Neural progenitor cell (in vitro differentiated cells): ENCODE measurements around the gene LRRC40.

Experiments used
- EZH2 ChIP-seq: fragments of 200-600 bp; sonication (generic); IDR thresholded peaks from 2 replicates; pipeline ENCODE4 v1.6.1; 2017; ENCODE audit warnings: antibody characterized with exemption, mild to moderate bottlenecking, moderate library complexity
- TF ChIP-seq, protein P1 (sequence below): fragments of 200-600 bp; sonication (generic); IDR thresholded peaks from 2 replicates; pipeline ENCODE4 v1.5.1; 2017; ENCODE audit warnings: antibody characterized with exemption, mild to moderate bottlenecking

DNA sequence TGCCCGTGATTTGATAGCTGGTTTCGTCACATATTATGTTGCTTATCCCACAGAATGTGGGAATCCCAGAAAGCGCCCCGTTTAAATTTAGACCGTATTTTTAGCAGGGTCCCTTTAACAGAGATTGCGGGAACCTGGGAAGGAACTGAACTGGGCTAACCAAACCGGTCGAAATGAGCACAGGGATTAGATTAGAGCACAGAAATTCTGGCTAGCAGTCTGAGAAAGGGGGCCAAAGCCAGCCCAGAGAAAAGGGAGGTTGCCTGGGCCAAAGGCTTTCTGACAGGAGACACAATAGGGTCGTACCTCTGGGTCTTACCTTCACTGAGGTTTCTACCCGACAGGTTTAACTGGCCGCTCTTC is 327 bp downstream of the LRRC40 start:
- TF ChIP-seq, protein P1, sequence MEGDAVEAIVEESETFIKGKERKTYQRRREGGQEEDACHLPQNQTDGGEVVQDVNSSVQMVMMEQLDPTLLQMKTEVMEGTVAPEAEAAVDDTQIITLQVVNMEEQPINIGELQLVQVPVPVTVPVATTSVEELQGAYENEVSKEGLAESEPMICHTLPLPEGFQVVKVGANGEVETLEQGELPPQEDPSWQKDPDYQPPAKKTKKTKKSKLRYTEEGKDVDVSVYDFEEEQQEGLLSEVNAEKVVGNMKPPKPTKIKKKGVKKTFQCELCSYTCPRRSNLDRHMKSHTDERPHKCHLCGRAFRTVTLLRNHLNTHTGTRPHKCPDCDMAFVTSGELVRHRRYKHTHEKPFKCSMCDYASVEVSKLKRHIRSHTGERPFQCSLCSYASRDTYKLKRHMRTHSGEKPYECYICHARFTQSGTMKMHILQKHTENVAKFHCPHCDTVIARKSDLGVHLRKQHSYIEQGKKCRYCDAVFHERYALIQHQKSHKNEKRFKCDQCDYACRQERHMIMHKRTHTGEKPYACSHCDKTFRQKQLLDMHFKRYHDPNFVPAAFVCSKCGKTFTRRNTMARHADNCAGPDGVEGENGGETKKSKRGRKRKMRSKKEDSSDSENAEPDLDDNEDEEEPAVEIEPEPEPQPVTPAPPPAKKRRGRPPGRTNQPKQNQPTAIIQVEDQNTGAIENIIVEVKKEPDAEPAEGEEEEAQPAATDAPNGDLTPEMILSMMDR: no peak
- TF ChIP-seq EZH2: no peak
